GM20431 (cell line): ENCODE results near the gene CST6.
"Not testable (repeated sequence)": the region's sequence is repeated elsewhere in the genome, so short reads cannot be mapped to it uniquely, and the experiment has no call there.

Experiments
- in situ Hi-C: fragments of 300-500 bp; cut with MseI, MboI; formaldehyde crosslinking; loops from one replicate; pipeline ENCODE4 v1.15.0; 2020; ENCODE audit warnings: low sequenced_read_pairs; ENCODE audit not compliant: unreplicated experiment

Gene CST6

DNA sequence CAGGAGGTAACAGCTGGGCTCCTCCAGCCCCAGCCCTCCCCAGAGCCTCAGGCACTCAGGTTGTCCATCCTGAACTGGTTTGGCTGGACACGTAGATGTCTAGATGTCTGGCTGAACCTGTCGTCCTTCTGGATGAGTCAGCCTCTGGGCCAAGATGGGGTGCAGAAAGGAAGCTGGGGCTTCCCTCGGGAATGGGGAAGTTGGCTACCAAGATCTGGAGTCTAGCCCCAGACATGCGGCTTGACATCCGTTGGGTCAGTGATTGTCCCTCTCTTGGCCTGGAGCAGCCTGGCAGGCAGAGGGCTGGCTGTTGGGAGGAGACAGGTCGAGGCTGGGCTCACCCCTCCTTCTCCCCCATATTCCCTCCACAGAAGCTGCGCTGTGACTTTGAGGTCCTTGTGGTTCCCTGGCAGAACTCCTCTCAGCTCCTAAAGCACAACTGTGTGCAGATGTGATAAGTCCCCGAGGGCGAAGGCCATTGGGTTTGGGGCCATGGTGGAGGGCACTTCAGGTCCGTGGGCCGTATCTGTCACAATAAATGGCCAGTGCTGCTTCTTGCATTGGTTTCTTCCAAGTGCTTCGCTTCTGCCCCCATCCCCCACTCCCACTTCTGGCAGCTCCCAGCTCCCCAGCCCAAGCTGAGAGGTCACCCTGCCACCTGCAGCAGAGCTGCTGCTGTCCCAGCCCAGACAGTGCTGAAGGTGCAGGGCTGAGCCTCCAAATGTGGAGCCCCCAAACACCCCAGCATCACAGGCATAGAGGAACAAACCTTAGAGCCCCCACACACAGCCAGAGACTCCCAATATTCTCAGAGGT is 1.3 kb downstream of the CST6 start:
- in situ Hi-C loops, result no loop called here

DNA sequence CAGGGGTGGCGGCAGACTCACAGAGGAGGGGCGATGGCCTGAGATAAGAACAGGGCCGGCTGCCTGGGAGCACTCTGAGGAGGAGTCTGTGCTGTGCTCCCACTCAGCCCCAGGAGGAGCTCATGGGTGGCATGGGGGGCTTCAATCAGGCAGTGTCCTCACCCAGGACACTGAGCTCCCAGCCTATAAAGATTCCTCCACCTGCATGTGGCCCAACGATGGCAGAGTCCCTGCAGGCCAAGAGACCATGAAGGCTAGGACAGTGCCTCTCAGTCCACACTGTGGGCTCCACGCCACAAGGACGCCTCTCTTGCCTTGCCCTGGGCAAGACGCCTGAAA is 1.9 kb downstream of the CST6 start:
- in situ Hi-C loops, result no loop called here

DNA sequence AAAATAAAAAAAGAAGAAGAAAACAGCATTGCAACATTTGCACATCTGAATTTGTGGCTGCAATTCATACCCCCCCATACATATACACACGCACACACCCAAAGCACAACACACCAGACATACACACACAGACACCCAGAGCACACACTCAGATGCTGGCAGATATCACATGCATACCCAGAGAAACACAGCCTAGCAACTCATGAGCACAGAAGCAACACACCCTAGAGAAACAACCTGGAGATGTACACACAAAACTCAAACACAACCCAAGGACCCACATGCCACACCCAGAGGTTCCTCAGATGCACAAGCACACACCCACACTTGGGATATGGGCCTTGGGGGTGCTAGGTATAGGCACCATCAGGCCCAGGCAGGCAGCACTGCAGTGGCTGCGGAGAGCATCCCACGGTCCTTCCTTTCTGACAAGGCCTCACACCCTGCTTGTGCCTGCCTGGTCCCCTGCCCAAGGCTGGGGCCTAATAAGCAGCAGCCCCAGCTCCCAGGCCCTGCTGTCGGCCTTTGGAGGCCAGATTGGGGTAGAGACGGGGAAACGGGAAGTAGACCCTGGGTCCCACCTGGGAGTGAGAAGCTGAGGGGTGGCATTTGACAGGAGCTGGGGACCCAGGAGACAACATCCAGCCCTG is 3.1 kb downstream of the CST6 start:
- in situ Hi-C loops, result no loop called here

DNA sequence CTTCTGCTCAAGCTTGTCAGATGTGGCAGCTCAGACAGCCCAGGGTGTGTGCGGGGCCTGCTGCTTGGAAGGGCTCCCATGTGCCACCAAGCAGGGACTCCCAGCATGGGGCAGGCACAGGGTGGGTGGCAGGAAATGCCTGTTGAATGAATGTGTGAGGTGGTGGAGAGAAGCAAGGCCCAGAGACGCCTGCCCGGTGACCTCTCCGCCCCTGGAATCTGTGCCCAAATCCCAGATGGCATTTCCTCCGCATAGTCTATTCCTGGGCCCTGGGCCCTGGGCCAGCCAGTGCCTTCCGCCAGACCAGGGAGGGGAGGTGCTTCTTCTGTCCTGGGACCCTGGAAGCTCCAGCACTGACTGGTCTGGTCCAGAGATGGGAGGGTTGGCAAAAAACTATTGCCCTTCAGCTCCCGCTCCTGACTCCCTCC is 3.7 kb downstream of the CST6 start:
- in situ Hi-C loops, result no loop called here

DNA sequence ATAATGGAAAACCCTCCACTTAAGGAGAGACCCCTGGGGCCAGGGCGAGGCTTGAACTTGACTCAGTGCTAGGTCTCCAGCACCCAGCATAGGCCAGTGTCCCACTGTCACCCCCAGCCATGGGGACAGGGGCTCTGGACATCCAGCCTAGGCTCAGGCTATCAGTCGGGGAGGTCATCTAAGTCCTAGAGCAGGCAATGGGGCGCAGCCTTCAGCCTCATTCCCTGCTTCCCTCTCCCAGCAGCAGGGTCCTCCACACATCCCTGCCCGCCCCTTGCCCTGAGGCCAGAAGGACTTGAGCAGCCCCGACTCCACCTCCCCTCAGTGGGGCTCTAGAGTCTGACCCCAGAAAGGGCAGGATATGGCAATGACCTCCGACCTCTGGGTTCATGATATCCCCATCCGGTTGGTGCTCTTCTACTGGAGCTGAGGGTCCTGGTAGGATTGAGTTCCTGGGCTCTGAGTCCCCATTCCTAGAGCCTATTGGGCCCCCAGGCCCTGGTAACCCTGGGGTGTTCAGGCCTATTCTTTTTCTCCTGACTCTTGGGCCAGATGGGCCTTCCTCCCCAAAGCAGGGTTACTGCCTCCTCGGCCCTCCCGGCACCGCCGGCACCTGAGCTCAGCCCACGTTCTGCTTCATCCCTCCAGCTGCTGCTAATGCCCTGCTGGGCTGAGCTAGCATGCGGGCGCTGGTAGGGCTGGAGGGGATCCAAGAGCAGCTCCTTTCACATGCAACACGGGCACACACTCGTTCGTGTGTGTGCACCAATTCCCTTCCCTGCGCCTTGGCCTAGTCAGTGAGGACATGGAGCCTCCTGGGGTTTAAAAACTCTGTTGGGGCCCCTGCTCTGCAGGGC is 4.4 kb downstream of the CST6 start:
- in situ Hi-C loops, result no loop called here

DNA sequence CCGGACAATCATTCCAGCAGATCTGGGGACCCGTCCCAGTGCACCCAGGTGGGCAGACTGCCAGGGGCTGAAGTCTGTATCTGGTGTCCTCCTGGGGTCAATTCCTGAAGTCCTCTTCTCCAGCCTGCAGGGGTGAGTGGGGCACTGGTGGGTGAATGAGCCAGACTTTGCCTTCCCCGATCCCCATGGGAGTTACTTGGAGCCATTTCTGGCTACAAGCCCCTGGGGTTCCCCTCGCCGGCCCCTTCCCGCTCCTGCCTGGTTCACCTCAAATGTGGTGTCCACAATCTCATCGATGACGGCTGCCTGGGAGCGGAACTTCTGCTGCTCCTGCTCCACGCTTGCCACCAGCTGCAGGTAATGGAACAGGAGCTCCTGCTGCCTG is 5.0 kb downstream of the CST6 start:
- in situ Hi-C loops, result no loop called here

DNA sequence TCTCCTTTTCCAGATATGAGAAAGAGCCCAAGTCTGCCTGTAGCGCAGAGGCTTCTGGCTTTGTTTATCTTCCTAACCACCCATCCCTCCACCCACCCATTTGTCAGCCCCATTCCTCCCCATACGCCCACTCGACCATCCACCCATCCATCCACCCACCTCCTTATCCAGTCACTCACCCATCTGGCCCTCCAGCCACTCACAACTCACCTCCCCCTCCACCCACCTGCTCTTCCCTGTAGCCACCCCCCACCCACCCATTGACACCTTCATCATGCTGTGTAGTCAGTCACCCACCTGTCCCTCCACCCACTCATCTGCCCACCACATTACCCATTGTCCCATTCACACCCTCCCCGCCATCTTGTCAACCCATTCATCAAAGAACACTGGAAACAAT is 5.5 kb downstream of the CST6 start:
- in situ Hi-C loops, result no loop called here

DNA sequence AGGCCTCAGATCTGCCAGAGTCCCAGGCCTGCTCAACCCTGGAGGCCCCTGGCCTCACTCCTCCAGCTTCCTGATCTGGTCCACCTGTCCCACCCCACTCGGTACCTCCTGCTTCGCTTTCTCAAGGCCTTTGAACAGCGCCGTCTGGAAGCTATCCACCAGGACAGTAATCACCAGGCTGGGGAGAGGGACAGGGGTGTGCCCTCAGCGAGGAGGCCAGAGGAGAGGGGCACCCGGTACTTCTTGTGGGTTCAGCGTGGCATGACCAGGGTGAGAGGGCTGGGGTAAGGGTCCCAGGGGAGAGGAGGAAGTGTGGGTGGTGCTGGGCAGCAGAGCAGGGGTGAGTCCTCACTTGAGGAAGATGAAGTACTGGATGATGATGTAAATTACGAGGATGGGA is 8.4 kb downstream of the CST6 start:
- in situ Hi-C loops, result no loop called here

DNA sequence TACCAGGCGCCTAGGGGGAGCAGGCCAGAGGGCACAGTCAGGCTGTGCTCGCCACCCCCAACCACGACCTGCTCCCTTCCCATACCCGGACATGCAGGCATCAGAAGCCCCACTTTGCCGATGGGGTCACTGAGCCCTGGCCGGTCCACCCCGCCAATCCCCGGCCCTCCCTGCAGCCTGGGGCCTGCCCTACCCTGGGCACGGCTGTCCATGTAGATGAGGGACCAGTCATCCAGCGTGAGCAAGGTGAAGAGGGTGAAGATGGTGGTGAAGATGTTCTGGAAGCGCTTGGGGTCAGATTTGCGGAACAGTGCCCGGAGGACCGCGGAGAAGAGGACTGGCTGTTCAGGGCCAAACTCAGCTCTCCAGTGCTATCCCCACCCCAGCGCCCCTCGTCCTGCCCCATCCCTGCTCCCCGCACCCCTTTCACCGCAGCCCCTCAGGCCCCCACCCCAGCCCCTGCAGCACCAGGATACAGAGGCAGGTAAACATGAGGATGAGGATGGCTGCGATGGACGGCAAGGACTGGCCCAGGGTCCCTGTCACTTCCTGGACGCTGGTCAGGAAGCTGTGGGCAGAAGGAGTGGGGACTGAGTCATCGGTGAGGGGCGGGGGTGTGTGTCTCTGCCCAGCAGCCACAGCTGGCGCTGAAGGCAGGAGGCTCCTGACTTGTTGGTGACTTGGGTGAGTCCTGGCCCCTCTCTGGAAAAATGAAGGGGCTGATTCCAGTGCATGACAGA is 9.0 kb downstream of the CST6 start:
- in situ Hi-C loops, result no loop called here

DNA sequence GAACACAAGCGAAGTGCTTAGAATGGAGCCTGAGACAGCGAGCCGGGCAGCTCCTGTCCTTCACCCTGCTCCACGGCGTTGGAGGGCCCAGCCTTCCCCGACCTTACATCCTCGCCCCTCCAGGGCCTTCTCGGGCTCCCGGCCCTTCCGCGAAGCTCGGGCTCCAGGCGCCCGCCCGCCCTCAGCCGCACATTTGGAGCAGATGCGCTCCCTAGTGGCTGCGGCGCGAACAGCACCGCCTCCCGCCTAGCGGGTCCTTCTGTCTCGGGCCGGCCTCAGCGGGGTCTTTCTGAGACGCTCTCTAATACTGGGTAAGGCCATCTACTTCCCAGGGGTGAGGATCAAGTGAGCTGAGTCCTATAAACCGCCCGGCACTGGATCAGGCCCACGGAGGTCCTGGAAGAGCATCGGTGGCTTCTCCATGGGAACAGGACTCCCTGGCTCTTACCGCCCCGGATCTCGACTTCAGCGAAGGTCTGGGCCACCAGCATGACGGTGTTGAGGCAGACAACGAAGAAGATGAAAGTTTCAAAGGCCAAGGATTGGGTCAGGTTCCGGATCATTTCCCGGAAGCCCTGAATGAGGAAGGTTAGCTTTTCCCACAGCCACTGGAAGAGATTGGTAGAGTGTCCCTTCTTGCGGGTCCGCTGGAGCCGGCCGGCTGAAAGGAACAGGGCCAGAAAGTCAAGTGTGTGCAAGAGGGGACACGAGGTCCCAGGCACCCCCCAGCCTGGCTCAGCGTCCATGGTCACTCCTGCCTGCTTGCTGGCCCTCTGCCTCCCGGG is 10.8 kb downstream of the CST6 start:
- in situ Hi-C loops, result no loop called here

DNA sequence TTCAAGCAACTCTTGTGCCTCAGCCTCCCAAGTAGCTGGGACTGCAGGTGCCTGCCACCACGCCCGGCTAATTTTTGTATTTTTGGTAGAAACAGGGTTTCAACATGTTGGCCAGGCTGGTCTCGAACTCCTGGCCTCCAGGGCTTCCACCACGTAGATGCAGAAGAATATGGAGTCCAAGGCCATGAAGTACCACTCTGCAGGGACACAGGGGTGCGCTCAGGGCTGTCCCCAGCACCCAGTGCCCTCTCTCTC is 11.3 kb downstream of the CST6 start:
- in situ Hi-C loops, result not testable (repeated sequence)

DNA sequence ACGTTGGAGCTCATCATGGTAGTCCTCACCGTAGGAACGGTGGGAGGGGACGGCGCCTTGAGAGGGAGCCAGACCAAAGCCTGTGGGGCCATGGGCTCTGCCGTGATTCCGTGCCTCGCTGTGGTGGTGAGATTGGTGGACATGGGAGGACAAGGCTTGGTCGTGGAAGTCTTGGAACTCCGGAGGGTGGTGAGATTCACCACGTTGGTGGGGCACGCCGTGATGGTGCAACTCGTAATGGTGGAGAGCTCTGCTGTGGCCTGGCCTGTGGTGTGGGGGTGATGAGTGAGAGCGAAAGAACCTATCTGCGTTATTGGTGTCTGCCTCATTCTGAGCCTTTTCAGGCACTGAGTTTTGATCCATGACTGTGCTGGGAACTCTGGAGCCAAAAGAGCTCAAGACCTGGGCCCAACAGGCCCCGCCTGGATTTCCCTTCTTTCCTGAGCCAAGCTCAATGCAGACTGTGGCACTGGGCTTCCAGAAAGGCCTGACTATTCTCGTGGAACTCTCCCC is 14.3 kb downstream of the CST6 start, which contains the start of gene CATSPER1:
TSS of gene CATSPER1 (minus strand) at position 463 of the 513 bp plus-strand sequence. CDS start at position 363, 100 bp downstream.
- in situ Hi-C loops, result no loop called here

DNA sequence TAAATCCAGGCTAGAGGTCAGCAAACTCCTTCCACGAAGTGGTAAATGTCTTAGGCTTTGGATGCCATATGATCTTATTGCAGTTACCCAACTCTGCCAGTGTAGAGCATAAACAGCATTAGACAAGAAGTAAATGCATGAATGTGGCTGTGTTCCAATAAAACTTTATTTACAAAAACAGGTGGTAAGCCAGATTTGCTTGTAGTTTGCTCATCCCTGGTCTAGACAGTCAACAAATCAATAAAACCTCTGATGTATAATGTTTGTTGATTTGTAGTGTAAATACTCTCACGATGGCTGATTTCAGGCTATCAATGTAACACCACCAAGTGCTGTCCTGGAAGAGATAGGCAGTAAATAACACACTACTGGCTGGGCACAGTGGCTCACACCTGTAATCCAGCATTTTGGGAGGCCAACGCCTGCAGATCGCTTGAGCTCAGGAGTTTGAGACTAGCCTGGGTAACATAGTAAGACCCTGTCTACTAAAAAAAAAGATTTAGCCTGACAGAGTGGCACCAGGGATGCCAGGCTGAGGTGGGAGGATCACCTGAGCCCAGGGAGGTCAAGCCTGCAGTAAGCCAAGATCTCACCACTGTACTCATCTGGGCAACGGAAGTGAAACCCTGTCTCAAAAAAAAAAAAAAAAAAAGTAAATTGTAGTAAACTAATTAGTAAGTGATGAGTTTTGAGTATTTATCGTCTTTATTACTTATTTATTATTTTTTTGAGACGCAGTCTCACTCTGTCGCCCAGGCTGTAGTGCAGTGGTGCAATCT is 21.3 kb downstream of the CST6 start:
- in situ Hi-C loops, result no loop called here

DNA sequence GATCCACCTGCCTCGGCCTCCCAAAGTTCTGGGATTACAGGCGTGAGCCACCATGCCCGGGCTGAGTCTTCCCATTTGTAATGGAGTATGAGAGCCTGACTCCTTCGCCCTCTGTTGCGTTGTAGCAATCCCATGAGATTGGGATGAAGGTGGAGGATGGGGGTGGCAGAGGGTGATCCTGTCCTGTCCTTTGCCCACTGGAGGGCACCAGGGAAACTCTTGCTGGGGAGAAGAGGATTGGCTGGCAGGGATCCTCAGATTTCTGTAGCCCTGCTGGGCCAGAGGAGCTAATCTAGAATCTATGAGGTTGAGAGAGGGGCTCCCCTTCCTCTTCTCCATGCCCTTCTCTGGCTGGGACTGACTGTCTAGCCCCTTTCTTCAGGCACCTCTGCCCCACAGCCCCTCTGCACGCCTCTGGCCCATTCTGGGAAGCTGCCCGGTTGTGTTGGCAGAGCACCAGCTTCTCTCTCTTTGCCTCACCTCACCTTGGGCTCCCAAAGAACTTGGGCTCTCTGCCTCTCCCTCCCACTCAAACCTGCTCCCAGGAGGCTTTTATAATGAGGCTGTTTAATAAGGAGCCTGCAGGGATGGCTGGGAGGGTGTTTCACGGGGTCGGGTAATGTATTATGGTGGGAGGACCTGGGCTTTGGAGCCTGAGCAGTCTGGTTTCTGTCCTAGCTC is 24.0 kb downstream of the CST6 start:
- in situ Hi-C loops, result no loop called here

DNA sequence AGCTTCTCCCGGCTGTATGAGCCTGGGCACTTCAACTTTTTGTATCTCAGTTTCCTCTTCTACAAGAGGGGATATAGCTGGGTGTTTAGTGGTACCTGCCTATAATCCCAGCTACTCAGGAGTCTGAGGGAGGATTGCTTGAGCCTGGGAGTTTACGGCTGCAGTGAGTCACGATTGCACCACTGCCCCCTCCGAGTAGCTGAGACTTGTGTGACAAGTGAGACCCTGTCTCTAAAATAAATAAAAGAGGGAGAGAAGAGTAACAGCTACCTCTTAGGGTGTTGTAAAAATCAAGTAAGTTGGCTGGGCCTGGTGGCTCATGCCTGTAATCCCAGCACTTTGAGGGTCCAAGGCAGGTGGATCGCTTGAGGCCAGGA is 24.5 kb downstream of the CST6 start:
- in situ Hi-C loops, result no loop called here

DNA sequence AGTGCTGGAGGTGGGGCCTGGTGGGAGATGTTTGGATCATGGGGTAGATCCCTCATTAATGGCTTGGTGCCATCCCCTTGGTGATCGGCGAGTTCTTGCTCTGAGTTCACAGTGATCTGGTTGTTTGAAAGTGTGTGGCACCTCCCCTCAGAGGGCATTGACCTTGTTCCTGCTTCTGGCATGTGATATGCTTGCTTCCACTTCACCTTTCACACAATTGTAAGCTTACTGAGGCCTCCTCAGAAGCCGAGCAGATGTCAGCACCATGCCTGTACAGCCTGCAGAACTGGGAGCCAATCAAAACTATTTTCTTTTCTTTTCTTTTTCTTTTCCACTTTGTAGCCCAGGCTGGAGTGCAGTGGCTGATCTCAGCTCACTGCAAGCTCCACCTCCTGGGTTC is 25.5 kb downstream of the CST6 start:
- in situ Hi-C loops, result no loop called here

DNA sequence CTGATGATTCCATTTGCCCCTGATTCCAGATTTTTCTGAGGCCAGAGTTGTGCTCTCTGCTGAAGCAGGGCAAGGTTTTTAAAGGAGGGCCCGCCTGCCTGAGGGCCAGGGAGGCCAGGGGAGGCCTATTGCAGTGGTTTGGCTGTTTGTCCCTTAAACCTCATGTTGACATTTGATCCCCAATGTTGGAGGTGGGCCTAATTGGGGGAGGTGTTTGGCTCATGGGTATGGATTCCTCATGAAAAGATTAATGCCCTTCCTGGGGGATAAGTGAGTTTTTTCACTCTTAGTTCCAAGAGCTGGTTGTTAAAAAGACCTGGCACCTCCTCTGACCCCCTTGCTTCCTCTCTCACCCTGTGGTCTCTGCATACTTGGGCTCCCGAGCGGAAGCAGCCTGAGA is 28.0 kb downstream of the CST6 start:
- in situ Hi-C loops, result no loop called here

DNA sequence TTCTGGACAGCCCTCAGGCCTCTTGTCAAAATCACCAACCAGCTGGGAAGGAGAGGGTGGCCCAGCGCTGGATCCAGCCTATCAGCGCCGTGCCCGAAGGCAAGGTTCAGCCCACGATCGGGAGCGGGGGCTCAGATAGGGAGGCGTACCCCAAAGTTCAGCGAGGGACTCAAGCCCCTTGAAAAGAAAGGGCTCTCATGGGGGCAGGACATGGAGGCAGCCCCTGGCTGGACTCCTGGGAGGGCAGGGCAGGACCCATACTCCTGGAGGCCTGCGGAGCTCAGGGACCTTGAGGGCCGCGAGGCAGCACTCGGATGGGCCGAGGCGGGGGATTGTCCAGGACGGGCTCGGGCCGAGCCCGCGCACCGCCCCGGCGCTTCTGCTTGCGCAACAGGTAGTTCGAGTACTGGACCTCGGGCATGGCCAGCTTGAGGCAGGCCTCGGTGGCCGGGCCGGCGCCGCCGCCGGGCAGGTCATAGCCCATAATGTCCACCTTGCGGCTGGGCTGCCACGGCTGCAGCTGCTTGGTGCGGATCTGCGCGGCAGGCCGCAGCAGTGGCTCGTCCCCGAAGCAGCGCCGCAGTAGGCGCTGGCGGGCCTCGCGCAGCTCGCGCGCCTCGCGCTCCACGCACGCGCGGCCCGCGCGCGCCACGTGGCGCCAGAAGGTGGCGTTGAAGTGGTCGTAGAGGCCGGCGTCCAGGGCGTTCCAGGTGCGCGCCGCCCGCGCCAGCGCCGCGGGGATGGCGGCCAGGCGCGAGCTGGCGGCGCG is 30.6 kb downstream of the CST6 start:
- in situ Hi-C loops, result no loop called here
